K562 (cell line): ENCODE data around the gene C2CD2L. TPM values are rescaled to one million over a fixed set of nuclear protein-coding genes. Genes with fewer than 3 reads are reported as not detected.
A peak's percentile ranks its signal among the peaks of the same experiment; 100 is the strongest.

Source experiments
- ATAC-seq: fragments of 200-7000 bp; cut with Tn5 transposase; 3 replicates; pipeline ENCODE4 v1.9.1; 2020; ENCODE audit warnings: moderate library complexity
- BruUV-seq: library from RNA; stranded (reverse); fragments of 400-500 nt; replicated peaks from 2 replicates; lab custom pipeline; 2021; lab: Mats Ljungman, UMichigan
- CTCF ChIA-PET: fragments of 300-600 bp; formaldehyde crosslinking; extraction: SDS; loops from one replicate; lab custom pipeline; 2021; ENCODE audit warnings: low intra/inter-chr PET ratio; lab: Yijun Ruan, JAX
- POLR2A ChIA-PET: fragments of 300-600, 350-650 bp; sonication (Branson Sonifier 250); formaldehyde crosslinking; extraction: SDS; loops from one replicate; lab custom pipeline; 2021; ENCODE audit warnings: antibody characterized with exemption, inconsistent platforms; lab: Yijun Ruan, JAX
- DNase-seq, 4 experiments: peaks; one replicate each; pipeline versions ENCODE4 v3.0.0 to v3.0.0-alpha.2; 2011 to 2018; ENCODE audit warnings: low spot score in 3 of 4, mixed read lengths in 3 of 4; ENCODE audit errors: extremely low read depth in 1 of 4
- FAIRE-seq: peaks from 2 replicates; lab custom pipeline; 2011; peaks lifted over from hg19 to GRCh38; lab: Jason Lieb, UNC
- H2AFZ ChIP-seq: 2 replicates; pipeline ENCODE4 v1.6.0; 2011; ENCODE audit warnings: low read depth, low read length, control low read depth, inconsistent platforms
- H3K27ac ChIP-seq: fragments of 200-600 bp; 3 replicates; pipeline ENCODE4 v1.8.0; 2011; ENCODE audit warnings: low read depth, mild to moderate bottlenecking, control low read depth, inconsistent platforms, low read length, moderate library complexity, mixed read lengths; ENCODE audit errors: extremely low read depth
- H3K27me3 ChIP-seq, 2 experiments: fragments of 300-600 bp in 1 of 2; 2 replicates in 1 of 2; 3 replicates in 1 of 2; pipeline versions ENCODE4 v1.6.0 to v1.8.0; 2011; ENCODE audit warnings: inconsistent platforms in 2 of 2, low read length in 2 of 2, mild to moderate bottlenecking in 1 of 2, mixed read lengths in 1 of 2, moderate library complexity in 1 of 2; ENCODE audit not compliant: control insufficient read depth in 2 of 2, insufficient read depth in 2 of 2
- H3K36me3 ChIP-seq: fragments of 300-600 bp; 3 replicates; pipeline ENCODE4 v1.8.0; 2011; ENCODE audit warnings: mild to moderate bottlenecking, low read length, inconsistent platforms; ENCODE audit not compliant: control insufficient read depth, insufficient read depth
- H3K4me1 ChIP-seq, 2 experiments: fragments of 200-600 bp in 1 of 2; replicated peaks in 1 of 2; 2 replicates in 1 of 2; 3 replicates in 1 of 2; pipeline versions ENCODE4 v1.5.1 to v1.8.0; 2011; ENCODE audit warnings: inconsistent platforms in 2 of 2, low read length in 2 of 2, mild to moderate bottlenecking in 1 of 2, mixed read lengths in 1 of 2, moderate library complexity in 1 of 2; ENCODE audit not compliant: control insufficient read depth in 2 of 2, insufficient read depth in 2 of 2
- H3K4me2 ChIP-seq: 2 replicates; pipeline ENCODE4 v1.6.1; 2011; ENCODE audit warnings: low read length, control low read depth, inconsistent platforms, mixed read lengths; ENCODE audit not compliant: insufficient read depth
- H3K4me3 ChIP-seq: fragments of 200-600 bp; sonication (generic), shearing (Covaris generic); 2 replicates; pipeline ENCODE4 v1.5.1; 2016; ENCODE audit warnings: control low read depth, inconsistent platforms
- H3K79me2 ChIP-seq: fragments of 200-600 bp; 3 replicates; pipeline ENCODE4 v1.8.0; 2011; ENCODE audit warnings: low read length, inconsistent platforms; ENCODE audit not compliant: control insufficient read depth, insufficient read depth
- H3K9ac ChIP-seq, 2 experiments: 2 replicates each; pipeline versions ENCODE4 v1.6.0 to v1.6.1; 2011; ENCODE audit warnings: low read depth in 2 of 2, low read length in 2 of 2, control low read depth in 1 of 2, inconsistent platforms in 1 of 2, mild to moderate bottlenecking in 1 of 2, mixed read lengths in 1 of 2; ENCODE audit not compliant: insufficient read depth in 1 of 2
- H3K9me1 ChIP-seq: one replicate; pipeline ENCODE4 v1.6.0; 2011; ENCODE audit warnings: inconsistent platforms, mild to moderate bottlenecking, low read length, moderate library complexity; ENCODE audit not compliant: control insufficient read depth, insufficient read depth
- H3K9me3 ChIP-seq: replicated peaks from 2 replicates; pipeline ENCODE4 v1.5.1; 2011; ENCODE audit warnings: low read depth, low read length, inconsistent platforms; ENCODE audit not compliant: control insufficient read depth, insufficient read depth
- H4K20me1 ChIP-seq: replicated peaks from 2 replicates; pipeline ENCODE4 v1.6.1; 2011; ENCODE audit warnings: low read length, inconsistent platforms, mixed read lengths; ENCODE audit not compliant: control insufficient read depth, insufficient read depth
- CBX1 ChIP-seq: sonication (generic); IDR thresholded peaks from 2 replicates; pipeline ENCODE4 v1.6.1; 2016; ENCODE audit warnings: antibody characterized with exemption, low read depth, mild to moderate bottlenecking
- CCAR2 ChIP-seq: fragments of 200-400 bp; formaldehyde crosslinking; IDR thresholded peaks from 2 replicates; pipeline ENCODE4 v1.6.1; 2017; ENCODE audit warnings: mild to moderate bottlenecking, low read depth, low read length
- FOXA1 ChIP-seq: fragments of 450-650 bp; IDR thresholded peaks from 2 replicates; pipeline ENCODE4 v1.6.1; 2016; ENCODE audit warnings: mild to moderate bottlenecking, borderline replicate concordance
- FOXA3 ChIP-seq, 2 experiments: fragments of 450-650 bp in 1 of 2; sonication (generic) in 1 of 2; formaldehyde crosslinking; IDR thresholded peaks in 1 of 2; conservative IDR thresholded peaks in 1 of 2; 2 replicates each; pipeline versions ENCODE4 v1.4.0 to v1.8.0; 2020 to 2022; ENCODE audit warnings: mild to moderate bottlenecking in 2 of 2, missing genetic modification reagents in 1 of 2
- MECOM ChIP-seq: fragments of 250-450 bp; sonication (Bioruptor Pico); IDR thresholded peaks from 2 replicates; pipeline ENCODE4 v1.8.0; 2022; ENCODE audit warnings: inconsistent platforms
- WHSC1 ChIP-seq: IDR thresholded peaks from one replicate; pipeline ENCODE4 v1.6.1; 2012; ENCODE audit warnings: low read length, control low read depth, inconsistent platforms
- WGBS: fragments of 100-300 bp; shearing (Covaris generic); methylation state at CpG from one replicate; pipeline ENCODE4 v1.1.6; 2016; ENCODE audit warnings: low coverage, mixed read lengths; ENCODE audit not compliant: insufficient coverage; ENCODE audit errors: missing lambda C conversion rate; 5-methylcytosine and 5-hydroxymethylcytosine counted together
- in situ Hi-C: fragments of 300-500 bp; cut with MboI; formaldehyde crosslinking; loops from 4 replicates; pipeline ENCODE4 v1.15.0; 2018; ENCODE audit warnings: inconsistent platforms, mixed read lengths
- intact Hi-C: fragments of 100-400 bp; cut with micrococcal nuclease; formaldehyde crosslinking; loops from 2 replicates; pipeline ENCODE4 v1.14.2; 2022
- polyA plus RNA-seq, 8 experiments: library from polyadenylated mRNA; depleted of rRNA in 4 of 8; stranded (reverse) in 5 of 8; unstranded in 3 of 8; fragments of >200 nt; fragmentation: Nextera tagmentation in 2 of 8; fragmentation: Illumina TruSeq in 1 of 8; extraction: Ambion mirVana in 2 of 8; extraction: Trizol in 1 of 8; gene quantifications; 2 replicates each; pipeline versions ENCODE4 v1.2.1 to v1.2.3, GENCODE V29; 2011 to 2014; ENCODE audit warnings: inconsistent platforms in 1 of 8, missing spikeins in 1 of 8
- total RNA-seq, 7 experiments: library from RNA; depleted of rRNA in 6 of 7; stranded (reverse); fragments of >200 nt in 6 of 7; fragmentation: Illumina TruSeq in 2 of 7; extraction: Trizol in 2 of 7; gene quantifications; 2 replicates each; pipeline versions ENCODE4 v1.2.1 to v1.2.3, GENCODE V29; 2011 to 2021; ENCODE audit warnings: low replicate concordance in 1 of 7
- TF ChIP-seq, protein P1 (sequence below): fragments of 450-650 bp; IDR thresholded peaks from 2 replicates; pipeline ENCODE4 v1.6.1; 2016; ENCODE audit warnings: mild to moderate bottlenecking

The C2CD2L gene
- total and polyA plus RNA-seq, 9 of the 15 experiments (the other 6 are each of a cell fraction or from before 2014, with no cell fraction given) = 0.66 to 41.2 (median 14.8) TPM

DNA sequence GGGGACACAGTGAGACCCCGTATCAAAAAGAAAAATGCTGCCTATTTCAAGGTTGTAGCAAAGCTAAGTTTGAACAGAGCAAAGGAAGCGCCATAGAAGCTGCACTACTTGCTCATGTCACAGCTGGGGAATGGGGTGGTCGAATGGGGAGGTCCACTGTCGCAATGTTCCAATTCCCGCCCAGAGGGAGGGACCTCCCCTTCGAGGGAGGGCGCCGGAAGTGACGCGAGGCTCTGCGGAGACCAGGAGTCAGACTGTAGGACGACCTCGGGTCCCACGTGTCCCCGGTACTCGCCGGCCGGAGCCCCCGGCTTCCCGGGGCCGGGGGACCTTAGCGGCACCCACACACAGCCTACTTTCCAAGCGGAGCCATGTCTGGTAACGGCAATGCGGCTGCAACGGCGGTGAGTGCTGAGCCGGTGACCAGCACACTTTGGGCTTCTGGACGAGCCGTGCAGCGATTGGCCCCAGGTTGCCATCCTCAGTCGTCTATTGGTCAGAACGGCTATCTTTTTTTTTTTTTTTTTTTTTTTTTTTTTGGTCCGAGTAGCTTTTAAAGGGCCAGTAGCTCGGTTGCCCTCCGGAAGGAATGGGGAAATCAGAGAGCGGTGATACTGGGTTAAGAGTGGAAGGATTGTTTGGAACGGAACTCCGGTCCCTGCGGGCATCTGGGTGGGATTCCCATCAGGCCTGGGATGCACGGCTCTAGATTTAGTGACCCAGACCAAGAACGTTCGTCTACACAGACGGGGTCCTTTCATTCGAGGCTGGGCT, 22.3 kb upstream of the C2CD2L start, which contains the start of gene HMBS:
Gene HMBS (plus strand): TSS at position 219 of the 774 bp plus-strand sequence. CDS start 153 bp downstream, at position 372.
- Histone ChIP-seq H3K36me3 (peaks cover 44% of the 10 kb centered on the region), H3K9me1 (no peaks in the 10 kb centered on the region), H3K27me3 (no peaks in the 10 kb centered on the region), H3K4me1 (peaks cover 25 to 42% of the 10 kb centered on the region in 2 experiments; a peak in 4 of 5 replicates), H3K27ac (peak within 1 kb of the TSS; percentile 99), H3K4me2 (peak within 1 kb of the TSS; percentile 96), H3K4me3 (peak within 1 kb of the TSS; percentile 79), H3K9me3 (no peaks in the 10 kb centered on the region), H4K20me1 (no peaks in the 10 kb centered on the region), H3K9ac (peak within 1 kb of the TSS; percentile 91 to 93), H2AFZ (peak within 1 kb of the TSS; percentile 91), H3K79me2 (peaks cover 48% of the 10 kb centered on the region)
- WGBS = under 1% methylated on average over 41 of the region's 45 CpGs
- in situ Hi-C loops = no loop called here
- CTCF ChIA-PET = no interaction called here
- ATAC-seq = peak; percentile 82
- no TSS peak for BruUV-seq
- intact Hi-C loops = loop anchor here (2.0 to 5.0 kb wide), 2 partner anchors 18 to 68 kb away; partner anchors contain the start of genes RPS25, TRAPPC4 and VPS11
- DNase-seq = peak; percentile 86 to 98 (median 88)
- POLR2A ChIA-PET = interaction anchor here (0.6 to 5.8 kb wide), 18 partner anchors 9 to 1259 kb away, joined by 3 to 61 read pairs (median 4); partner anchors contain the start of genes C2CD2L, DPAGT1, HYOU1 and VPS11
- FAIRE-seq = peak; percentile 90
- TF ChIP-seq MECOM (CRISPR knock-in tag) = no peak
- TF ChIP-seq CBX1 = 0 out of 2 replicates have a peak, but pooled peaks have one; percentile 10
- no peak for TF ChIP-seq WHSC1
- no peak for TF ChIP-seq CCAR2
- no peak for TF ChIP-seq FOXA3 (CRISPR knock-in tag; conservative IDR thresholded peaks at IDR 0.05 in 1 of 2, IDR thresholded peaks at IDR 0.05 in 1 of 2)
- TF ChIP-seq, protein P1, sequence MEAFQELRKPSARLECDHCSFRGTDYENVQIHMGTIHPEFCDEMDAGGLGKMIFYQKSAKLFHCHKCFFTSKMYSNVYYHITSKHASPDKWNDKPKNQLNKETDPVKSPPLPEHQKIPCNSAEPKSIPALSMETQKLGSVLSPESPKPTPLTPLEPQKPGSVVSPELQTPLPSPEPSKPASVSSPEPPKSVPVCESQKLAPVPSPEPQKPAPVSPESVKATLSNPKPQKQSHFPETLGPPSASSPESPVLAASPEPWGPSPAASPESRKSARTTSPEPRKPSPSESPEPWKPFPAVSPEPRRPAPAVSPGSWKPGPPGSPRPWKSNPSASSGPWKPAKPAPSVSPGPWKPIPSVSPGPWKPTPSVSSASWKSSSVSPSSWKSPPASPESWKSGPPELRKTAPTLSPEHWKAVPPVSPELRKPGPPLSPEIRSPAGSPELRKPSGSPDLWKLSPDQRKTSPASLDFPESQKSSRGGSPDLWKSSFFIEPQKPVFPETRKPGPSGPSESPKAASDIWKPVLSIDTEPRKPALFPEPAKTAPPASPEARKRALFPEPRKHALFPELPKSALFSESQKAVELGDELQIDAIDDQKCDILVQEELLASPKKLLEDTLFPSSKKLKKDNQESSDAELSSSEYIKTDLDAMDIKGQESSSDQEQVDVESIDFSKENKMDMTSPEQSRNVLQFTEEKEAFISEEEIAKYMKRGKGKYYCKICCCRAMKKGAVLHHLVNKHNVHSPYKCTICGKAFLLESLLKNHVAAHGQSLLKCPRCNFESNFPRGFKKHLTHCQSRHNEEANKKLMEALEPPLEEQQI = no peak
- no peak for TF ChIP-seq FOXA1
